ENCODE results near the gene PTPRR.

Gene PTPRR

GRCh38 chr12:70752327-70752726 is 168.2 kb downstream of the PTPRR start:
- WGBS (ENCODE audit: insufficient coverage): 83% methylated on average over 1 of the region's 3 CpGs

GRCh38 chr12:70749931-70750330 is 170.6 kb downstream of the PTPRR start:
- Histone ChIP-seq H3K27me3 (replicated peaks in 2 of 5; ENCODE audit: control insufficient read depth in 4 of 5, insufficient read depth in 5 of 5, low read length in 4 of 5) (peaks cover 2 to 19% (median 11%) of the 10 kb centered on the region in 5 experiments), H3K36me3 (ENCODE audit: control insufficient read depth in 4 of 4, insufficient read depth in 4 of 4, low read length in 3 of 4) (no peaks in the 10 kb centered on the region), H3K27ac (ENCODE audit: insufficient read depth in 1 of 2, low read depth in 1 of 2, low read length in 2 of 2, poor library complexity in 1 of 2, severe bottlenecking in 2 of 2) (no peak overlapping the region), H3K9me3 (ENCODE audit: control extremely low read depth in 1 of 5, control insufficient read depth in 4 of 5, insufficient read depth in 2 of 5, low read depth in 1 of 5, low read length in 4 of 5) (no peaks in the 10 kb centered on the region), H3K4me3 (ENCODE audit: control insufficient read depth in 1 of 7, extremely low read depth in 1 of 7, insufficient read depth in 4 of 7, low read depth in 2 of 7, low read length in 6 of 7) (no peak overlapping the region), H3K4me1 (ENCODE audit: control extremely low read depth in 1 of 4, control insufficient read depth in 4 of 4, insufficient read depth in 4 of 4, low read length in 3 of 4) (no peaks in the 10 kb centered on the region)
- ChIA-PET POLR2A (no interaction called here), CTCF (no interaction called here)
- no CpG with 5 or more reads among the region's 2 CpGs for WGBS (ENCODE audit: insufficient coverage)
- DNase-seq: no peak

More at GRCh38 chr12:70752327-70752726, 168.2 kb downstream of the PTPRR start:
- no peak for DNase-seq
- POLR2A ChIA-PET: no interaction called here
- Histone ChIP-seq H3K4me1 (ENCODE audit: control extremely low read depth in 1 of 4, control insufficient read depth in 4 of 4, insufficient read depth in 4 of 4, low read length in 3 of 4) (no peaks in the 10 kb centered on the region), H3K9me3 (ENCODE audit: control extremely low read depth in 1 of 5, control insufficient read depth in 4 of 5, insufficient read depth in 2 of 5, low read depth in 1 of 5, low read length in 4 of 5) (no peaks in the 10 kb centered on the region), H3K27me3 (replicated peaks in 2 of 5; ENCODE audit: control insufficient read depth in 4 of 5, insufficient read depth in 5 of 5, low read length in 4 of 5) (peaks cover 2 to 19% (median 11%) of the 10 kb centered on the region in 5 experiments), H3K27ac (ENCODE audit: insufficient read depth in 1 of 2, low read depth in 1 of 2, low read length in 2 of 2, poor library complexity in 1 of 2, severe bottlenecking in 2 of 2) (no peak overlapping the region), H3K4me3 (ENCODE audit: control insufficient read depth in 1 of 7, extremely low read depth in 1 of 7, insufficient read depth in 4 of 7, low read depth in 2 of 7, low read length in 6 of 7) (no peak overlapping the region), H3K36me3 (ENCODE audit: control insufficient read depth in 4 of 4, insufficient read depth in 4 of 4, low read length in 3 of 4) (no peaks in the 10 kb centered on the region)
- CTCF ChIA-PET: no interaction called here

- Histone ChIP-seq H3K9me3 (ENCODE audit: control extremely low read depth in 1 of 5, control insufficient read depth in 4 of 5, insufficient read depth in 2 of 5, low read depth in 1 of 5, low read length in 4 of 5) (no peaks in the 10 kb centered on the region), H3K4me1 (ENCODE audit: control extremely low read depth in 1 of 4, control insufficient read depth in 4 of 4, insufficient read depth in 4 of 4, low read length in 3 of 4) (no peaks in the 10 kb centered on the region), H3K36me3 (ENCODE audit: control insufficient read depth in 4 of 4, insufficient read depth in 4 of 4, low read length in 3 of 4) (no peaks in the 10 kb centered on the region), H3K27ac (ENCODE audit: insufficient read depth in 1 of 2, low read depth in 1 of 2, low read length in 2 of 2, poor library complexity in 1 of 2, severe bottlenecking in 2 of 2) (no peak overlapping the region), H3K27me3 (replicated peaks in 2 of 5; ENCODE audit: control insufficient read depth in 4 of 5, insufficient read depth in 5 of 5, low read length in 4 of 5) (peaks cover 2 to 15% (median 7%) of the 10 kb centered on the region in 5 experiments), H3K4me3 (ENCODE audit: control insufficient read depth in 1 of 7, extremely low read depth in 1 of 7, insufficient read depth in 4 of 7, low read depth in 2 of 7, low read length in 6 of 7) (no peak overlapping the region)
- DNase-seq: no peak
- no CpG with 5 or more reads among the region's 1 CpG for WGBS (ENCODE audit: insufficient coverage)
- POLR2A ChIA-PET: no interaction called here
- CTCF ChIA-PET: no interaction called here
Observed at GRCh38 chr12:70748809-70749208, 171.7 kb downstream of the PTPRR start.

GRCh38 chr12:70747445-70748260 is 172.9 kb downstream of the PTPRR start:
- H3K36me3 ChIP-seq (ENCODE audit: control insufficient read depth in 4 of 4, insufficient read depth in 4 of 4, low read length in 3 of 4): no peaks in the 10 kb centered on the region
- H3K27me3 ChIP-seq (replicated peaks in 2 of 5; ENCODE audit: control insufficient read depth in 4 of 5, insufficient read depth in 5 of 5, low read length in 4 of 5): peaks cover 2 to 18% (median 6%) of the 10 kb centered on the region in 5 experiments
- ChIA-PET CTCF (no interaction called here), POLR2A (no interaction called here)
- H3K9me3 ChIP-seq (ENCODE audit: control extremely low read depth in 1 of 5, control insufficient read depth in 4 of 5, insufficient read depth in 2 of 5, low read depth in 1 of 5, low read length in 4 of 5): no peaks in the 10 kb centered on the region
- H3K4me3 ChIP-seq (ENCODE audit: control insufficient read depth in 1 of 7, extremely low read depth in 1 of 7, insufficient read depth in 4 of 7, low read depth in 2 of 7, low read length in 6 of 7): no peak overlapping the region
- no peaks in the 10 kb centered on the region for H3K4me1 ChIP-seq (ENCODE audit: control extremely low read depth in 1 of 4, control insufficient read depth in 4 of 4, insufficient read depth in 4 of 4, low read length in 3 of 4)
- 90% methylated on average over 2 of the region's 6 CpGs for WGBS (ENCODE audit: insufficient coverage)
- no peak for DNase-seq
- no peak overlapping the region for H3K27ac ChIP-seq (ENCODE audit: insufficient read depth in 1 of 2, low read depth in 1 of 2, low read length in 2 of 2, poor library complexity in 1 of 2, severe bottlenecking in 2 of 2)

GRCh38 chr12:70745048-70745447 is 175.5 kb downstream of the PTPRR start:
- 97% methylated on average over 3 of the region's 7 CpGs for WGBS (ENCODE audit: insufficient coverage)
- ChIA-PET CTCF (no interaction called here), POLR2A (no interaction called here)

GRCh38 chr12:70744178-70744577 is 176.4 kb downstream of the PTPRR start:
- Histone ChIP-seq H3K4me3 (ENCODE audit: control insufficient read depth in 1 of 7, extremely low read depth in 1 of 7, insufficient read depth in 4 of 7, low read depth in 2 of 7, low read length in 6 of 7) (no peak overlapping the region), H3K27me3 (replicated peaks in 2 of 5; ENCODE audit: control insufficient read depth in 4 of 5, insufficient read depth in 5 of 5, low read length in 4 of 5) (peaks cover 0 to 6% (median 2%) of the 10 kb centered on the region in 5 experiments), H3K36me3 (ENCODE audit: control insufficient read depth in 4 of 4, insufficient read depth in 4 of 4, low read length in 3 of 4) (no peaks in the 10 kb centered on the region), H3K27ac (ENCODE audit: insufficient read depth in 1 of 2, low read depth in 1 of 2, low read length in 2 of 2, poor library complexity in 1 of 2, severe bottlenecking in 2 of 2) (no peak overlapping the region), H3K4me1 (ENCODE audit: control extremely low read depth in 1 of 4, control insufficient read depth in 4 of 4, insufficient read depth in 4 of 4, low read length in 3 of 4) (no peaks in the 10 kb centered on the region), H3K9me3 (ENCODE audit: control extremely low read depth in 1 of 5, control insufficient read depth in 4 of 5, insufficient read depth in 2 of 5, low read depth in 1 of 5, low read length in 4 of 5) (no peaks in the 10 kb centered on the region)
- 100% methylated on average over 1 of the region's 2 CpGs for WGBS (ENCODE audit: insufficient coverage)
- no peak for DNase-seq
- POLR2A ChIA-PET: no interaction called here
- CTCF ChIA-PET: no interaction called here

More at GRCh38 chr12:70745048-70745447, 175.5 kb downstream of the PTPRR start:
- no peak for DNase-seq
- H3K4me3 ChIP-seq (ENCODE audit: control insufficient read depth in 1 of 7, extremely low read depth in 1 of 7, insufficient read depth in 4 of 7, low read depth in 2 of 7, low read length in 6 of 7): no peak overlapping the region
- H3K27me3 ChIP-seq (replicated peaks in 2 of 5; ENCODE audit: control insufficient read depth in 4 of 5, insufficient read depth in 5 of 5, low read length in 4 of 5): peaks cover 0 to 6% (median 2%) of the 10 kb centered on the region in 5 experiments
- H3K9me3 ChIP-seq (ENCODE audit: control extremely low read depth in 1 of 5, control insufficient read depth in 4 of 5, insufficient read depth in 2 of 5, low read depth in 1 of 5, low read length in 4 of 5): no peaks in the 10 kb centered on the region
- H3K27ac ChIP-seq (ENCODE audit: insufficient read depth in 1 of 2, low read depth in 1 of 2, low read length in 2 of 2, poor library complexity in 1 of 2, severe bottlenecking in 2 of 2): no peak overlapping the region
- H3K4me1 ChIP-seq (ENCODE audit: control extremely low read depth in 1 of 4, control insufficient read depth in 4 of 4, insufficient read depth in 4 of 4, low read length in 3 of 4): no peaks in the 10 kb centered on the region
- no peaks in the 10 kb centered on the region for H3K36me3 ChIP-seq (ENCODE audit: control insufficient read depth in 4 of 4, insufficient read depth in 4 of 4, low read length in 3 of 4)

- no peaks in the 10 kb centered on the region for H3K9me3 ChIP-seq (ENCODE audit: control extremely low read depth in 1 of 5, control insufficient read depth in 4 of 5, insufficient read depth in 2 of 5, low read depth in 1 of 5, low read length in 4 of 5)
- 80% methylated on average over 2 of the region's 4 CpGs for WGBS (ENCODE audit: insufficient coverage)
- no peak for DNase-seq
- H3K4me3 ChIP-seq (ENCODE audit: control insufficient read depth in 1 of 7, extremely low read depth in 1 of 7, insufficient read depth in 4 of 7, low read depth in 2 of 7, low read length in 6 of 7): no peak overlapping the region
- H3K27ac ChIP-seq (ENCODE audit: insufficient read depth in 1 of 2, low read depth in 1 of 2, low read length in 2 of 2, poor library complexity in 1 of 2, severe bottlenecking in 2 of 2): no peak overlapping the region
- ChIA-PET POLR2A (no interaction called here), CTCF (interaction anchor here (0.9 kb wide), 1 partner anchor 9 kb away, joined by 3 read pairs; no protein-coding TSS in a partner anchor)
- H3K27me3 ChIP-seq (replicated peaks in 2 of 5; ENCODE audit: control insufficient read depth in 4 of 5, insufficient read depth in 5 of 5, low read length in 4 of 5): peaks cover 0 to 4% (median 0%) of the 10 kb centered on the region in 5 experiments
- H3K4me1 ChIP-seq (ENCODE audit: control extremely low read depth in 1 of 4, control insufficient read depth in 4 of 4, insufficient read depth in 4 of 4, low read length in 3 of 4): no peaks in the 10 kb centered on the region
- H3K36me3 ChIP-seq (ENCODE audit: control insufficient read depth in 4 of 4, insufficient read depth in 4 of 4, low read length in 3 of 4): no peaks in the 10 kb centered on the region
Observed at GRCh38 chr12:70741256-70741655, 179.3 kb downstream of the PTPRR start.

Measured in common myeloid progenitor, CD34-positive (primary cell).